Activated naive CD4-positive, alpha-beta T cell treated with anti-CD3 and anti-CD28 coated beads, Interleukin-2, amount 10 ng/mL, durations not matched to agents 7 days and 5 days (primary cell): ENCODE measurements around the gene TMPRSS5.
"Not testable (repeated sequence)": the region's sequence is repeated elsewhere in the genome, so short reads cannot be mapped to it uniquely, and the experiment has no call there.

Experiments
- CTCF ChIA-PET: fragments of 350-600 bp; sonication (Branson Sonifier 250); formaldehyde crosslinking; loops from one replicate; lab custom pipeline; 2021; ENCODE audit warnings: antibody characterized with exemption; lab: Charles Lee
- DNase-seq: peaks from one replicate; pipeline ENCODE4 v3.0.0-alpha.2; 2020
- H3K27ac Mint-ChIP-seq: one replicate; pipeline ENCODE4 v1.8.0; 2021; ENCODE audit warnings: mild to moderate bottlenecking, moderate library complexity, mixed read lengths
- H3K27me3 Mint-ChIP-seq: one replicate; pipeline ENCODE4 v1.8.0; 2021; ENCODE audit warnings: mild to moderate bottlenecking, mixed read lengths
- H3K36me3 Mint-ChIP-seq: one replicate; pipeline ENCODE4 v1.8.0; 2021; ENCODE audit warnings: mixed read lengths
- H3K4me1 Mint-ChIP-seq: one replicate; pipeline ENCODE4 v1.8.0; 2021; ENCODE audit warnings: mixed read lengths
- H3K4me3 Mint-ChIP-seq: one replicate; pipeline ENCODE4 v1.8.0; 2021; ENCODE audit warnings: mild to moderate bottlenecking, moderate library complexity, mixed read lengths
- H3K9me3 Mint-ChIP-seq: one replicate; pipeline ENCODE4 v1.8.0; 2021; ENCODE audit warnings: mixed read lengths

The TMPRSS5 gene

GRCh38 chr11:113685654-113686359 is 20.3 kb downstream of the TMPRSS5 start:
- H3K27ac Mint-ChIP-seq: no peak overlapping the region
- H3K4me1 Mint-ChIP-seq: no peaks in the 10 kb centered on the region
- H3K4me3 Mint-ChIP-seq: no peak overlapping the region
- DNase-seq: no peak
- CTCF ChIA-PET: no interaction called here
- H3K36me3 Mint-ChIP-seq: no peaks in the 10 kb centered on the region
- H3K9me3 Mint-ChIP-seq: no peaks in the 10 kb centered on the region
- no peaks in the 10 kb centered on the region for H3K27me3 Mint-ChIP-seq

GRCh38 chr11:113684496-113684895 is 21.6 kb downstream of the TMPRSS5 start:
- H3K27ac Mint-ChIP-seq: no peak overlapping the region
- no peak for DNase-seq
- no peaks in the 10 kb centered on the region for H3K4me1 Mint-ChIP-seq
- no peaks in the 10 kb centered on the region for H3K9me3 Mint-ChIP-seq
- CTCF ChIA-PET: no interaction called here
- H3K36me3 Mint-ChIP-seq: no peaks in the 10 kb centered on the region
- no peak overlapping the region for H3K4me3 Mint-ChIP-seq
- H3K27me3 Mint-ChIP-seq: no peaks in the 10 kb centered on the region

GRCh38 chr11:113683481-113684046 is 22.5 kb downstream of the TMPRSS5 start:
- Mint-ChIP-seq H3K36me3 (no peaks in the 10 kb centered on the region), H3K9me3 (no peaks in the 10 kb centered on the region), H3K4me1 (no peaks in the 10 kb centered on the region), H3K27ac (no peak overlapping the region), H3K4me3 (no peak overlapping the region), H3K27me3 (no peaks in the 10 kb centered on the region)
- CTCF ChIA-PET: no interaction called here
- DNase-seq: no peak

GRCh38 chr11:113681711-113682413 is 24.2 kb downstream of the TMPRSS5 start:
- Mint-ChIP-seq H3K27ac (no peak overlapping the region), H3K4me3 (no peak overlapping the region), H3K9me3 (no peaks in the 10 kb centered on the region), H3K36me3 (no peaks in the 10 kb centered on the region), H3K4me1 (no peaks in the 10 kb centered on the region), H3K27me3 (no peaks in the 10 kb centered on the region)
- DNase-seq: no peak
- CTCF ChIA-PET: no interaction called here

- CTCF ChIA-PET: interaction anchor here (0.6 kb wide), 1 partner anchor 44 kb away, joined by 5 read pairs; no protein-coding TSS in a partner anchor
- H3K4me3 Mint-ChIP-seq: no peak overlapping the region
Measured at GRCh38 chr11:113681282-113681681, 24.8 kb downstream of the TMPRSS5 start.

GRCh38 chr11:113677685-113678084 is 28.4 kb downstream of the TMPRSS5 start:
- CTCF ChIA-PET: interaction anchor here (1.1 kb wide), 1 partner anchor 13 kb away, joined by 3 read pairs; no protein-coding TSS in a partner anchor
- Mint-ChIP-seq H3K4me3 (no peak overlapping the region), H3K36me3 (no peaks in the 10 kb centered on the region), H3K27me3 (peaks cover 7% of the 10 kb centered on the region), H3K9me3 (no peaks in the 10 kb centered on the region), H3K4me1 (no peaks in the 10 kb centered on the region), H3K27ac (no peak overlapping the region)
- no peak for DNase-seq

More at GRCh38 chr11:113681282-113681681, 24.8 kb downstream of the TMPRSS5 start:
- no peaks in the 10 kb centered on the region for H3K9me3 Mint-ChIP-seq
- no peak overlapping the region for H3K27ac Mint-ChIP-seq
- no peaks in the 10 kb centered on the region for H3K36me3 Mint-ChIP-seq
- no peaks in the 10 kb centered on the region for H3K27me3 Mint-ChIP-seq
- DNase-seq: no peak
- H3K4me1 Mint-ChIP-seq: no peaks in the 10 kb centered on the region

- Mint-ChIP-seq H3K27ac (no peak overlapping the region), H3K4me3 (no peak overlapping the region), H3K36me3 (no peaks in the 10 kb centered on the region), H3K9me3 (no peaks in the 10 kb centered on the region), H3K27me3 (peaks cover 7% of the 10 kb centered on the region), H3K4me1 (no peaks in the 10 kb centered on the region)
- DNase-seq: no peak
- CTCF ChIA-PET: no interaction called here
Measured at GRCh38 chr11:113675565-113675964, 30.5 kb downstream of the TMPRSS5 start.

- Mint-ChIP-seq H3K27ac (no peak overlapping the region), H3K9me3 (no peaks in the 10 kb centered on the region), H3K27me3 (peaks cover 7% of the 10 kb centered on the region), H3K36me3 (no peaks in the 10 kb centered on the region), H3K4me1 (no peaks in the 10 kb centered on the region), H3K4me3 (no peak overlapping the region)
- CTCF ChIA-PET: no interaction called here
- no peak for DNase-seq
Measured at GRCh38 chr11:113675003-113675561, 31.0 kb downstream of the TMPRSS5 start.

- Mint-ChIP-seq H3K36me3 (no peaks in the 10 kb centered on the region), H3K27ac (no peak overlapping the region), H3K9me3 (no peaks in the 10 kb centered on the region), H3K27me3 (peaks cover 7% of the 10 kb centered on the region), H3K4me1 (no peaks in the 10 kb centered on the region), H3K4me3 (no peak overlapping the region)
- no peak for DNase-seq
- CTCF ChIA-PET: no interaction called here
Measured at GRCh38 chr11:113674397-113674685, 31.8 kb downstream of the TMPRSS5 start.

- Mint-ChIP-seq H3K36me3 (no peaks in the 10 kb centered on the region), H3K27ac (no peak overlapping the region), H3K4me1 (no peaks in the 10 kb centered on the region), H3K9me3 (no peaks in the 10 kb centered on the region), H3K4me3 (no peak overlapping the region), H3K27me3 (peaks cover 7% of the 10 kb centered on the region)
- no peak for DNase-seq
- CTCF ChIA-PET: no interaction called here
Measured at GRCh38 chr11:113673550-113674396, 32.3 kb downstream of the TMPRSS5 start.

GRCh38 chr11:113671914-113672313 is 34.2 kb downstream of the TMPRSS5 start:
- not testable (repeated sequence) for H3K4me3 Mint-ChIP-seq

GRCh38 chr11:113670831-113671215 is 35.3 kb downstream of the TMPRSS5 start:
- CTCF ChIA-PET: no interaction called here
- Mint-ChIP-seq H3K27me3 (peaks cover 10% of the 10 kb centered on the region), H3K4me1 (no peaks in the 10 kb centered on the region), H3K4me3 (no peak overlapping the region), H3K36me3 (no peaks in the 10 kb centered on the region), H3K9me3 (no peaks in the 10 kb centered on the region), H3K27ac (no peak overlapping the region)
- DNase-seq: no peak

More at GRCh38 chr11:113671914-113672313, 34.2 kb downstream of the TMPRSS5 start:
- H3K36me3 Mint-ChIP-seq, CTCF ChIA-PET, H3K27ac Mint-ChIP-seq, H3K9me3 Mint-ChIP-seq, H3K4me1 Mint-ChIP-seq, DNase-seq: not testable (repeated sequence)
- H3K27me3 Mint-ChIP-seq: peaks cover 10% of the 10 kb centered on the region

GRCh38 chr11:113670149-113670830 is 35.8 kb downstream of the TMPRSS5 start:
- Mint-ChIP-seq H3K4me3 (no peak overlapping the region), H3K27me3 (peaks cover 11% of the 10 kb centered on the region), H3K27ac (no peak overlapping the region), H3K36me3 (no peaks in the 10 kb centered on the region), H3K4me1 (no peaks in the 10 kb centered on the region), H3K9me3 (no peaks in the 10 kb centered on the region)
- CTCF ChIA-PET: no interaction called here
- DNase-seq: no peak
